Endothelial cell (in vitro differentiated cells): Measurements from ENCODE around the gene OCLN. TPM values are rescaled to one million over a fixed set of nuclear protein-coding genes. Genes with fewer than 3 reads are reported as not detected.
"Not testable (repeated sequence)": the region's sequence is repeated elsewhere in the genome, so short reads cannot be mapped to it uniquely, and the experiment has no call there.

ENCODE experiments used
- DNase-seq: peaks from one replicate; pipeline ENCODE4 v3.0.0; 2021; ENCODE audit warnings: low spot score
- H3K27ac Mint-ChIP-seq: one replicate; pipeline ENCODE4 v1.8.0; 2021; ENCODE audit warnings: mixed read lengths, inconsistent platforms; ENCODE audit not compliant: unreplicated experiment
- H3K27me3 Mint-ChIP-seq: one replicate; pipeline ENCODE4 v1.8.0; 2021; ENCODE audit warnings: mild to moderate bottlenecking, moderate library complexity, mixed read lengths, inconsistent platforms; ENCODE audit not compliant: unreplicated experiment
- H3K36me3 Mint-ChIP-seq: one replicate; pipeline ENCODE4 v1.8.0; 2021; ENCODE audit warnings: mild to moderate bottlenecking, low read depth, mixed read lengths, inconsistent platforms; ENCODE audit not compliant: unreplicated experiment
- H3K4me1 Mint-ChIP-seq: one replicate; pipeline ENCODE4 v1.8.0; 2021; ENCODE audit warnings: mild to moderate bottlenecking, mixed read lengths, inconsistent platforms; ENCODE audit not compliant: unreplicated experiment
- H3K4me3 Mint-ChIP-seq: one replicate; pipeline ENCODE4 v1.8.0; 2021; ENCODE audit warnings: mild to moderate bottlenecking, mixed read lengths, inconsistent platforms; ENCODE audit not compliant: unreplicated experiment
- H3K9me3 Mint-ChIP-seq: one replicate; pipeline ENCODE4 v1.8.0; 2021; ENCODE audit warnings: mixed read lengths, inconsistent platforms; ENCODE audit not compliant: unreplicated experiment
- CTCF ChIP-seq: fragments of 200-600 bp; sonication (generic); IDR thresholded peaks from one replicate; pipeline ENCODE4 v1.5.0; 2021; ENCODE audit warnings: antibody characterized with exemption; ENCODE audit not compliant: unreplicated experiment
- total RNA-seq: library from RNA; stranded (reverse); fragmentation: NEBNext Ultra II Directional; extraction: Animal tissue kit (Norgen Biotek cat#: 25700); gene quantifications from one replicate; pipeline ENCODE4 v1.2.1, GENCODE V29; 2021; ENCODE audit not compliant: unreplicated experiment

Gene OCLN
- total RNA-seq, 1 donor from 2014 or later = 26.4 TPM

GRCh38 chr5:69510694-69511093, 18.1 kb downstream of the OCLN start:
- Mint-ChIP-seq H3K9me3 (no peaks in the 10 kb centered on the region), H3K4me1 (no peaks in the 10 kb centered on the region), H3K36me3 (peaks cover 19% of the 10 kb centered on the region), H3K27ac (no peak overlapping the region), H3K4me3 (no peak overlapping the region), H3K27me3 (no peaks in the 10 kb centered on the region)
- DNase-seq = no peak
- no peak for TF ChIP-seq CTCF

- no peak for DNase-seq
- no peak for TF ChIP-seq CTCF
- H3K4me1 Mint-ChIP-seq = no peaks in the 10 kb centered on the region
- H3K9me3 Mint-ChIP-seq = no peaks in the 10 kb centered on the region
- no peak overlapping the region for H3K27ac Mint-ChIP-seq
- no peaks in the 10 kb centered on the region for H3K27me3 Mint-ChIP-seq
- H3K36me3 Mint-ChIP-seq = peaks cover 23% of the 10 kb centered on the region
- no peak overlapping the region for H3K4me3 Mint-ChIP-seq
Observed at GRCh38 chr5:69512740-69513260, 20.2 kb downstream of the OCLN start.

- not testable (repeated sequence) for H3K9me3 Mint-ChIP-seq, H3K27ac Mint-ChIP-seq, H3K27me3 Mint-ChIP-seq, H3K4me3 Mint-ChIP-seq, H3K4me1 Mint-ChIP-seq, DNase-seq
- peaks cover 11% of the 10 kb centered on the region for H3K36me3 Mint-ChIP-seq
Observed at GRCh38 chr5:69515570-69515969, 23.0 kb downstream of the OCLN start.

GRCh38 chr5:69516769-69517168, 24.2 kb downstream of the OCLN start:
- H3K4me3 Mint-ChIP-seq = no peak overlapping the region
- TF ChIP-seq CTCF = no peak
- DNase-seq = no peak
- H3K27ac Mint-ChIP-seq = no peak overlapping the region
- H3K4me1 Mint-ChIP-seq = no peaks in the 10 kb centered on the region
- H3K9me3 Mint-ChIP-seq = no peaks in the 10 kb centered on the region
- H3K36me3 Mint-ChIP-seq = peaks cover 11% of the 10 kb centered on the region
- no peaks in the 10 kb centered on the region for H3K27me3 Mint-ChIP-seq

GRCh38 chr5:69517763-69518212, 25.2 kb downstream of the OCLN start:
- no peak for DNase-seq
- H3K4me1 Mint-ChIP-seq = no peaks in the 10 kb centered on the region
- no peak overlapping the region for H3K27ac Mint-ChIP-seq
- no peak overlapping the region for H3K4me3 Mint-ChIP-seq
- no peaks in the 10 kb centered on the region for H3K9me3 Mint-ChIP-seq
- peaks cover 14% of the 10 kb centered on the region for H3K36me3 Mint-ChIP-seq
- no peak for TF ChIP-seq CTCF
- H3K27me3 Mint-ChIP-seq = no peaks in the 10 kb centered on the region
